Anterior cingulate cortex (tissue), 58 donors: Measurements from ENCODE around the gene HCRT.
"Not testable (repeated sequence)": the region's sequence is repeated elsewhere in the genome, so short reads cannot be mapped to it uniquely, and the experiment has no call there.

Experiments used
- DNase-seq, 58 donors: peaks; one replicate each; lab custom pipeline; 2025; lab: John Stamatoyannopoulos, UW

Gene HCRT

GRCh38 chr17:42146911-42147607 is 38.2 kb downstream of the HCRT start:
- no peak for DNase-seq

- DNase-seq: not testable (repeated sequence)
Observed at GRCh38 chr17:42143138-42143537, 42.1 kb downstream of the HCRT start.

- DNase-seq: peak in 18 of 58 donors; percentile 10 to 61 (median 24)
Observed at GRCh38 chr17:42142371-42142896, 42.8 kb downstream of the HCRT start.

- no peak for DNase-seq
Observed at GRCh38 chr17:42141382-42141781, 43.9 kb downstream of the HCRT start.

- not testable (repeated sequence) for DNase-seq
Observed at GRCh38 chr17:42140690-42141089, 44.6 kb downstream of the HCRT start.

- DNase-seq: no peak
Observed at GRCh38 chr17:42138749-42139492, 46.3 kb downstream of the HCRT start.

GRCh38 chr17:42136654-42137051 is 48.6 kb downstream of the HCRT start:
- no peak for DNase-seq

- DNase-seq: peak in 2 of 58 donors; percentile 7 to 11
Observed at GRCh38 chr17:42135664-42136653, 49.3 kb downstream of the HCRT start.

GRCh38 chr17:42135151-42135550 is 50.1 kb downstream of the HCRT start:
- DNase-seq: no peak
